ENCODE results near the gene NFILZ. TPM values are rescaled to one million over a fixed set of nuclear protein-coding genes. Genes with fewer than 3 reads are reported as not detected.

Gene NFILZ
- total RNA-seq: not detected
- long read RNA-seq: 0 reads

GRCh38 chr19:8629996-8630683 lies at the start of gene NFILZ:
Gene NFILZ (plus strand): TSS chr19:8630633. CDS start chr19:8676766, 46,133 bp downstream.
- ATAC-seq (ENCODE audit: poor library complexity) (no peak), DNase-seq (no peak)
- intact Hi-C loops (cut with DNase I): no loop called here

DNA sequence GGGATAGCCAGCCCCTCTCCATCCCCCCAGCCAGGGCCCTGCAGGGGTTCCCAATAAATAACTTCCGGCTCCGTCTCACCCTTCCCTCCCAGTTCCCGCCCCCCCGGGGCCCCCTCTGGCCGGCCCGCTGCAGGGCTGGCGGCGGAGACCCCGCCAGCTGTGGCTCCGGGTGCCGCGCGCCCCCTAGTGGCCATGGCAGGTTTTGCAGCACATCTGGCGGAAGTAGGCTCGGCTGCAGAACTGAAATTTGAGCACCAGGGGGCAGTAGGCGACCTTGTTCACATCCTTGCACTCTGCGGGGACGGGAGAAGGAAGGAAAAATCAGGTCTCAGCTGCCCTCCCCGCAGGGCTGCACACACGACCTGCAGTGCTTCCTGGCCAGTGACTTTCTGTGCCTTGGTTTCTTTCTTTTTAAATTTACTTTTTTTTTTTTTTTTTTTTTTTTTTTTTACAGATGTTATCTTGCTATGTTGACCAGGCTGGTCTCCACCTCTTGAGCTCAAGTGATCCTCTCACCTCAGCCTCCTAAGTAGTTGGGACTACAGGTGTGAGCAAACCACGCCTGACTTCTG lies 49.6 kb upstream of the NFILZ start:
- DNase-seq: peak; percentile 90
- ATAC-seq (ENCODE audit: poor library complexity): peak; percentile 74
- intact Hi-C loops (cut with DNase I): loop anchor here (10.0 kb wide), 1 partner anchor 226 kb away; no protein-coding TSS in a partner anchor

- DNase-seq: no peak
- intact Hi-C loops (cut with DNase I): loop anchor here (10.0 kb wide), 1 partner anchor 230 kb away; no protein-coding TSS in a partner anchor
- no peak for ATAC-seq (ENCODE audit: poor library complexity)
These were observed 45.2 kb upstream of the NFILZ start for GRCh38 chr19:8584965-8585893.

GRCh38 chr19:8585894-8586750 lies 44.3 kb upstream of the NFILZ start:
- ATAC-seq (ENCODE audit: poor library complexity): peak; percentile 56
- peak; percentile 73 for DNase-seq

DNA sequence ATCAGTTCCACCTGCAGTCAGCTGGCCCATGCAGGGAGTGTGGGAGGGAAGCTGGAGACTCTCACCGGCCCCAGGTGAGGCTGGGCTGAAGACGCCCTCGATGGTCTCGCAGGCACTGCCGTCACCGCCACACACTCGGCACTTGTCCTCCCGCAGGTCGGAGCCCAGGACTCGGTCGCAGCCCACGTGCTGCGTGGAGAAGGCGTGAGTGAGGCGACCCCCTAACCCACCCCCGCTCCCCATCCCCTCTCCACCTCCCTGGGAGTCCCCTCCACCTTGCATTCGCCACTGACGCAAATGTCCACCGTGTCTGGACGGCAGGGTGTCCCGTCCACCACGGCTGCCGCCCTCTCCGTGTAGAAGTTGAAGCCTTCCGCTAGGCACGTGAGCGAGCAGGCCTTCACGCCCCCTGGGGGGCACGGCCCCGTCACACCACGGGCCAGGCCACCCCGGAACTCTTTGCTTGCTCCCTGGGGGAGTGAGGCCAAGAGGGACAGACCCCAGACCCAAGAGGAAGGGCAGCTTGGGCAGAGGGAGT lies 41.2 kb upstream of the NFILZ start:
- ATAC-seq (ENCODE audit: poor library complexity): no peak
- intact Hi-C loops (cut with DNase I): loop anchor here (10.0 kb wide), 1 partner anchor 234 kb away; no protein-coding TSS in a partner anchor
- DNase-seq: no peak

More at GRCh38 chr19:8585894-8586750, 44.3 kb upstream of the NFILZ start:
- intact Hi-C loops (cut with DNase I): loop anchor here (10.0 kb wide), 1 partner anchor 231 kb away; no protein-coding TSS in a partner anchor

GRCh38 chr19:8592231-8593009 lies 38.0 kb upstream of the NFILZ start:
- intact Hi-C loops (cut with DNase I): no loop called here
- peak; percentile 88 for ATAC-seq (ENCODE audit: poor library complexity)

GRCh38 chr19:8593931-8594330 lies 36.5 kb upstream of the NFILZ start:
- DNase-seq (no peak), ATAC-seq (ENCODE audit: poor library complexity) (no peak)
- intact Hi-C loops (cut with DNase I): no loop called here

More at GRCh38 chr19:8592231-8593009, 38.0 kb upstream of the NFILZ start:
- peak; percentile 98 for DNase-seq

DNA sequence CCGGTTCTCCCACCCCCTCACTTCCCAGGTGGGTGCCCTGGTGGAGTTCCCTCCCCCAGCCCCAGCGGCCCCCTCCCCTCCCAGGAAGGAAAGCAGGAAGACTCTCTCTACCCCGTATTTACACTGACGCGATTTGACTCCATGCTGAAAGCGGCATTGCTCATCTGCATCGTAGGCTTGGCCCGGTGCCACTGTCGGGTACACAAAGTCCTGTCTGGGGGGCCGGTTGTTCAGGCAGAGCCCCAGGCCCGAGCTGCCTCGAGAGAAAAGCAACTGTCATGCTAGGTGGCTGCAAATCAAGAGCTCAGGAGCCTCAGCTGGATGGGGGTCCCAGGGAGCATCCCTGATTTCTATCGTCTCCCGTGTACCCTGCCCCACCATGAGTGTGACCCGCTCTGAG lies 34.8 kb upstream of the NFILZ start:
- no peak for DNase-seq
- intact Hi-C loops (cut with DNase I): no loop called here
- no peak for ATAC-seq (ENCODE audit: poor library complexity)

- ATAC-seq (ENCODE audit: poor library complexity): no peak
- no peak for DNase-seq
- intact Hi-C loops (cut with DNase I): no loop called here
These were observed 34.3 kb upstream of the NFILZ start for GRCh38 chr19:8596168-8596567.

- DNase-seq (no peak), ATAC-seq (ENCODE audit: poor library complexity) (no peak)
- intact Hi-C loops (cut with DNase I): no loop called here
These were observed 30.4 kb upstream of the NFILZ start for GRCh38 chr19:8600064-8600463.

DNA sequence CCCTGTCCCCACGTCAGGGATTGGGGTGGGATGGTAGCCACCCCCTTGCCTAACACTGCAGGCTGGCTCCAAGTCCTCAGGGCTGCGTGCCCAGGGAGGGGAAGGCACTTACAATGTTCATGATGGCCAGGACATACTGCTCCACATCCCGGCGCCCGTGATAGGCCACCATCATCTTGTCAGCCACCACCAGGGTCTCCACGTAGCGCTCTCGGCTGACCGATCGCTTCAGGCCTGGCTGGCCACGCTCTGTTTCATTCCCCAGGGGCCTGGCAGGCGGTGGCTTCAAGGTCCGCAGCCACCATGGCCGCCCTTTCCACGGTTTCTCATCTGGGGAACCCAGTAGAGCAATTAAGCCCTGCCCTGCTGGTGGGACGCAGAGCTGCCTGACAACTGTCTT lies 29.6 kb upstream of the NFILZ start:
- ATAC-seq (ENCODE audit: poor library complexity) (no peak), DNase-seq (no peak)
- intact Hi-C loops (cut with DNase I): no loop called here

DNA sequence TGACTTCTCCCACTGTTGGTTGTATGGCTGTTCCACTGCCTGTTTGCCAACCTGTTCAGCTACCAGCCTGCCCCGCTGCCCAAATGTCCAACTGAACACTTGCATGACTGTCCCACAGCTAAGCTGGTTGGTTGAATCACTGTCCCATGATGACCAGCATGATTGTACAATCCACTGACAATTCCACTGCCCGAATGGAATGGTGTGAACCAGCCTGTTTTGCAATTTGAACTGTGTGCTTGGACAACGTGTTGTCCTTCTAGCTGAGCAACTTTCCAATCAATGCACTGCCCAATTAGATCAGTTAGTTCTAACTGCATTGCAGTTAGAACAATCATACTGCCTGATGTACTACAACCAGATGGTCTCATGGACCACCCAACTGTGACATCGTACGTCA lies 28.6 kb upstream of the NFILZ start:
- intact Hi-C loops (cut with DNase I): no loop called here
- no peak for DNase-seq
- ATAC-seq (ENCODE audit: poor library complexity): no peak

- no peak for ATAC-seq (ENCODE audit: poor library complexity)
- intact Hi-C loops (cut with DNase I): no loop called here
These were observed 24.9 kb upstream of the NFILZ start for GRCh38 chr19:8605514-8605913.

DNA sequence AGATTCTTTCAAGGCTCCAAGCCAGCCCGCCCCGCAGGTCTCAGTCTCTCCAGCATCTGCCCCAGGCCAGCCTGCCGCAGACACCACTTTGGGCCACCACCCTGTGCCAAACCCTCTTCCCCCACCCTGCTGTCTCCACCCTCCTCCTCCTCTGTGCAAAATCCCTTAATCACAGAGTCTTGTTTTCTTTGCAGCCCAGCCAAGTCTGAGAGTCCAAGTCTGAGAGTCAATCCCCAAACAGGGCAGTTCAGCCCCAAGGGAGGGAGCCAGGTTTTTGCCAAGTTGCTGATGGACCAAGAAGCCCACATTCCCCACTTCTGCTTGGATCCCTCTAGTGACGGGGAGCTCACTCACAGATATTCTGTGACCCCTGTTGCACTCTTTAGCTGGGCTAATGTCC lies 23.0 kb upstream of the NFILZ start:
- DNase-seq: peak; percentile 71
- intact Hi-C loops (cut with DNase I): no loop called here
- peak; percentile 38 for ATAC-seq (ENCODE audit: poor library complexity)

More at GRCh38 chr19:8605514-8605913, 24.9 kb upstream of the NFILZ start:
- no peak for DNase-seq

GRCh38 chr19:8608941-8609278 lies 21.5 kb upstream of the NFILZ start:
- intact Hi-C loops (cut with DNase I): no loop called here
- DNase-seq (no peak), ATAC-seq (ENCODE audit: poor library complexity) (no peak)

GRCh38 chr19:8609279-8610040 lies 21.0 kb upstream of the NFILZ start:
- DNase-seq: peak; percentile 84
- intact Hi-C loops (cut with DNase I): no loop called here
- ATAC-seq (ENCODE audit: poor library complexity): peak; percentile 70

All from Right ventricle myocardium superior (tissue), 1 donor.